ENCODE data around the gene MGA. TPM values are rescaled to one million over a fixed set of nuclear protein-coding genes. Genes with fewer than 3 reads are reported as not detected.

The MGA gene
- polyA plus RNA-seq, 1 donor (not counting 4 experiments of a cell fraction or from before 2014, with no cell fraction given) = 6.3 TPM

DNA sequence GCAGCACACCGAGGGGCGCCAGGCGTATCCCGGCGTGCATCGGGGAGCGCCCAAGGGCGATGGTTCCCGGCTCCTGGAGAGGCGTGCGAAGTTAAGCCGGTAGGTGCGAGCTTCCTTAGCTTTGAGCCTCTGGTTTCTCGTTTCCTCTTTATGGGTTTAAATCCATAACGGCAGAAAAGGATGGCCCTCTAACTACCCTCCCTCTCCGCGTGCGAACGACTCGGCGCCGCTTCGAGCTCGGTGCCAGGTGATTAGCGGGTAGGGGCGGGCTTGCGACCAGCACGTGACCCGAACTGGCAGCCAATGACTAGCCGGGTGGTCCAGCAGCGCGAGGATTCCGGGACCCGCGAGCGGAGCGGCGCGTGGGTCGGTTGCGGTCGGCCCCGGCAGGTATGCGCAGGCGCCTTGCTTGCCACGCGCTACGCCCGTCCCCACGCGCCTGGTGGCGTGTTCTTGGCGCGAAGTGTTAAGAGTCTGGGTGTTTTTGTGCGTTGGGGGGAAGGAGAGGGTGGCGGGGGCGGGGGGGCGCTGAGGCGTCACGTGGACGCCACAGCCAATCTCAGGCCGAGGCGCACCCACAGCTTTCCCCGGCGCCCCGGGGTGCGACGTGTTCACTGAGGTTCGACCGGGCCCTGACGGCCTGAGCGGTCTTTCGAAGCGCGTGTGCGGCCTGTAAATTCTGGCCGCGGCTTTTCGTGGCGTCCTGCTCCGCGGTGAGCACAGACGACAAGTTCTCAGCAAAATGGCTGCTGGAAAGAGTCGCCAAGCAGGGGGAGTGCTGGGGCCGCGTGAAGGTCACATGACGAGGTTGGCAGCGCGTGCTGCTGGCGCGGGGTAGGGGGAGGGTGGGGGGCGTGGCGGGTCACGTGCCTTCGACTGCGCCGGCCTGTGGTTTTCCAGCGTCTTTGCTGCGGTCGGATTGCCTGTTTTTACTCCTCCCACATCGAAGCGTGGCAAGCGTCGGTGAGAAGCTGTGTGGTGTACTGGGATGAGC is 38.7 kb upstream of the MGA start:
- FAIRE-seq = no peak
- peak overlapping the region; percentile 90 for H3K4me2 ChIP-seq (ENCODE audit: control insufficient read depth, extremely low read depth, insufficient read depth, low read depth, low read length)
- dilution Hi-C loops (cut with MboI; ENCODE audit: extremely low pct_ligation_motif_present, low sequenced_read_pairs) = no loop called here

DNA sequence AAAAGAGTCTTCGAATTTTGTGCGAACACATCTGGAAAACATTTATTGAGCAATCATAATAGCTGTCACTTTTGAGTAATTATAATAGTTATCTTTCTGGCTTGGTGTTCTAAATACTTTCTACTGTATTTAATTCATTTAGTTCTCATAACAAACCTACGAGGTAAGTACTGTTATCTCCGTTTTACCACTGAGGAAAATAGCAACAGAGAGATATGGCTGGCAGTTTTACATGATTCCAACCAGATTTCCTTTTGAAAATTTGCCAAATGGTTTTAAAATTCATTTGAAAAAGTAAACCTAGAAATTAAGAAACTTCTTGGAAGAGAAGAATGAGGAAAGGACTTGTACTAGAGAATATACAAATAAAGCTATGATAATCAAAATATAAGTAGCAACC is 37.3 kb upstream of the MGA start:
- H3K27ac ChIP-seq (ENCODE audit: control insufficient read depth, insufficient read depth, low read length) = no peak overlapping the region
- H2AFZ ChIP-seq (ENCODE audit: control insufficient read depth, low read length) = no peak overlapping the region
- H3K9me3 ChIP-seq (ENCODE audit: control insufficient read depth, low read depth, low read length) = no peaks in the 10 kb centered on the region
- H3K4me1 ChIP-seq (ENCODE audit: control insufficient read depth, extremely low read depth, insufficient read depth, low read length) = peaks cover 6% of the 10 kb centered on the region
- TF ChIP-seq, protein P1, sequence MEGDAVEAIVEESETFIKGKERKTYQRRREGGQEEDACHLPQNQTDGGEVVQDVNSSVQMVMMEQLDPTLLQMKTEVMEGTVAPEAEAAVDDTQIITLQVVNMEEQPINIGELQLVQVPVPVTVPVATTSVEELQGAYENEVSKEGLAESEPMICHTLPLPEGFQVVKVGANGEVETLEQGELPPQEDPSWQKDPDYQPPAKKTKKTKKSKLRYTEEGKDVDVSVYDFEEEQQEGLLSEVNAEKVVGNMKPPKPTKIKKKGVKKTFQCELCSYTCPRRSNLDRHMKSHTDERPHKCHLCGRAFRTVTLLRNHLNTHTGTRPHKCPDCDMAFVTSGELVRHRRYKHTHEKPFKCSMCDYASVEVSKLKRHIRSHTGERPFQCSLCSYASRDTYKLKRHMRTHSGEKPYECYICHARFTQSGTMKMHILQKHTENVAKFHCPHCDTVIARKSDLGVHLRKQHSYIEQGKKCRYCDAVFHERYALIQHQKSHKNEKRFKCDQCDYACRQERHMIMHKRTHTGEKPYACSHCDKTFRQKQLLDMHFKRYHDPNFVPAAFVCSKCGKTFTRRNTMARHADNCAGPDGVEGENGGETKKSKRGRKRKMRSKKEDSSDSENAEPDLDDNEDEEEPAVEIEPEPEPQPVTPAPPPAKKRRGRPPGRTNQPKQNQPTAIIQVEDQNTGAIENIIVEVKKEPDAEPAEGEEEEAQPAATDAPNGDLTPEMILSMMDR (optimal IDR thresholded peaks at IDR 0.05 in 1 of 3, IDR thresholded peaks at IDR 0.05 in 1 of 3, conservative IDR thresholded peaks at IDR 0.05 in 1 of 3; ENCODE audit: extremely low read depth in 1 of 3, insufficient read depth in 2 of 3, low read length in 3 of 3) = no peak
- no peak for TF ChIP-seq EZH2 (IDR thresholded peaks at IDR 0.05; ENCODE audit: low read length)
- no peak overlapping the region for H3K4me3 ChIP-seq (ENCODE audit: control insufficient read depth in 2 of 3, extremely low read depth in 1 of 3, insufficient read depth in 2 of 3, low read depth in 1 of 3, low read length in 3 of 3)
- no peak overlapping the region for H3K4me2 ChIP-seq (ENCODE audit: control insufficient read depth, extremely low read depth, insufficient read depth, low read depth, low read length)
- no peak overlapping the region for H3K9ac ChIP-seq (ENCODE audit: control insufficient read depth, extremely low read depth, insufficient read depth, low read length)
- FAIRE-seq = no peak
- H4K20me1 ChIP-seq (ENCODE audit: control insufficient read depth, extremely low read depth, insufficient read depth, low read length) = no peaks in the 10 kb centered on the region
- no peaks in the 10 kb centered on the region for H3K9me1 ChIP-seq (ENCODE audit: control insufficient read depth, extremely low read depth, insufficient read depth, low read length)
- no peak for DNase-seq (ENCODE audit: low read depth, low spot score)
- H3K36me3 ChIP-seq (ENCODE audit: control insufficient read depth in 2 of 2, extremely low read depth in 1 of 2, insufficient read depth in 2 of 2, low read length in 2 of 2) = no peaks in the 10 kb centered on the region
- no peaks in the 10 kb centered on the region for H3K79me2 ChIP-seq (ENCODE audit: control insufficient read depth, insufficient read depth, low read length)
- peaks cover 7% of the 10 kb centered on the region for H3K27me3 ChIP-seq (ENCODE audit: control insufficient read depth, extremely low read depth, insufficient read depth, low read length)
- dilution Hi-C loops (cut with MboI; ENCODE audit: extremely low pct_ligation_motif_present, low sequenced_read_pairs) = no loop called here

More for the DNA sequence above, 38.7 kb upstream of the MGA start:
- Histone ChIP-seq H3K4me3 (ENCODE audit: control insufficient read depth in 2 of 3, extremely low read depth in 1 of 3, insufficient read depth in 2 of 3, low read depth in 1 of 3, low read length in 3 of 3) (peak overlapping the region; percentile 46 to 78 (median 63)), H3K9me1 (ENCODE audit: control insufficient read depth, extremely low read depth, insufficient read depth, low read length) (no peaks in the 10 kb centered on the region), H3K4me1 (ENCODE audit: control insufficient read depth, extremely low read depth, insufficient read depth, low read length) (peaks cover 6% of the 10 kb centered on the region), H2AFZ (ENCODE audit: control insufficient read depth, low read length) (peak overlapping the region; percentile 98), H3K79me2 (ENCODE audit: control insufficient read depth, insufficient read depth, low read length) (no peaks in the 10 kb centered on the region), H4K20me1 (ENCODE audit: control insufficient read depth, extremely low read depth, insufficient read depth, low read length) (no peaks in the 10 kb centered on the region), H3K9ac (ENCODE audit: control insufficient read depth, extremely low read depth, insufficient read depth, low read length) (peak overlapping the region; percentile 37), H3K27ac (ENCODE audit: control insufficient read depth, insufficient read depth, low read length) (no peak overlapping the region), H3K9me3 (ENCODE audit: control insufficient read depth, low read depth, low read length) (no peaks in the 10 kb centered on the region), H3K36me3 (ENCODE audit: control insufficient read depth in 2 of 2, extremely low read depth in 1 of 2, insufficient read depth in 2 of 2, low read length in 2 of 2) (no peaks in the 10 kb centered on the region), H3K27me3 (ENCODE audit: control insufficient read depth, extremely low read depth, insufficient read depth, low read length) (peaks cover 7% of the 10 kb centered on the region)
- TF ChIP-seq EZH2 (IDR thresholded peaks at IDR 0.05; ENCODE audit: low read length) = no peak
- TF ChIP-seq, protein P1 (optimal IDR thresholded peaks at IDR 0.05 in 1 of 3, IDR thresholded peaks at IDR 0.05 in 1 of 3, conservative IDR thresholded peaks at IDR 0.05 in 1 of 3; ENCODE audit: extremely low read depth in 1 of 3, insufficient read depth in 2 of 3, low read length in 3 of 3) = no peak
- peak; percentile 7 for DNase-seq (ENCODE audit: low read depth, low spot score)

Data from keratinocyte (primary cell).